Measurements from ENCODE around the gene SACM1L.

GRCh38 chr3:45689787-45690145, 570 bp downstream of the SACM1L start:
- TF ChIP-seq CTCF (IDR thresholded peaks at IDR 0.05; ENCODE audit: low read depth, low read length, missing input control) (no peak), MAX (IDR thresholded peaks at IDR 0.05) (no peak), TAF1 (conservative IDR thresholded peaks at IDR 0.05) (no peak), REST (IDR thresholded peaks at IDR 0.05) (no peak), JUND (IDR thresholded peaks at IDR 0.05) (no peak), GABPA (IDR thresholded peaks at IDR 0.05 in 1 of 2, conservative IDR thresholded peaks at IDR 0.05 in 1 of 2) (no peak), ATF3 (IDR thresholded peaks at IDR 0.05) (no peak), SP1 (IDR thresholded peaks at IDR 0.05) (no peak)

Measured in liver (tissue), 3 donors.